ENCODE results near the gene PLOD2.

DNA sequence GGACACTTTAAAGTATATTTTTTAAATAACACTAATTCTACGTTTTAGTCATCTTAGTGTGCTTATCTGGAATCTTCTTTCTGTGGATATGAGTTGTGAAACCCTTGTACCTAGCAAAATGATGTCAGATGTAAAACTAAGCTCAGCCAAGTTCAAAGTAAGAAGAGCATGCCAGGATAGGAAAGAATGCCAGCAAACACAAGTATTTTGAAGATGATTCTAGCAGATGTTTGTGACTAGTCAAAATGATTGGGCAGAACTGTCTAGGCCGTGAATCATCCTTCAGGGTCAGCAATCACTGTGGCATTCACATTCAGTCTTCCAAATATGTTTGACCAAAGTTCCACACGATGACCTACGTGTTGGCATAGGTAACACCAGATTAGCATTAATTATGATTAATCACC lies 5.4 kb upstream of the PLOD2 start:
- TF ChIP-seq POLR2A (IDR thresholded peaks at IDR 0.05): no peak
- TF ChIP-seq CTCF (IDR thresholded peaks at IDR 0.05): no peak
